K562 (cell line): Measurements from ENCODE around the gene CPT1B. TPM values are rescaled to one million over a fixed set of nuclear protein-coding genes. Genes with fewer than 3 reads are reported as not detected.

Experiments used
- CREB1 ChIP-seq, 2 experiments: sonication (generic) in 1 of 2; formaldehyde crosslinking in 1 of 2; IDR thresholded peaks; 2 replicates each; pipeline versions ENCODE4 v1.6.1 to v1.8.0; 2012 to 2022; ENCODE audit warnings: inconsistent platforms in 1 of 2, mild to moderate bottlenecking in 1 of 2, missing genetic modification reagents in 1 of 2, moderate library complexity in 1 of 2
- CTBP1 ChIP-seq: fragments of 450-650 bp; IDR thresholded peaks from 2 replicates; pipeline ENCODE4 v1.6.1; 2016; ENCODE audit warnings: borderline replicate concordance
- FOXA3 ChIP-seq, 2 experiments: fragments of 450-650 bp in 1 of 2; sonication (generic) in 1 of 2; formaldehyde crosslinking; IDR thresholded peaks in 1 of 2; conservative IDR thresholded peaks in 1 of 2; 2 replicates each; pipeline versions ENCODE4 v1.4.0 to v1.8.0; 2020 to 2022; ENCODE audit warnings: mild to moderate bottlenecking in 2 of 2, missing genetic modification reagents in 1 of 2
- PHF20 ChIP-seq: fragments of 450-650 bp; IDR thresholded peaks from 2 replicates; pipeline ENCODE4 v1.6.1; 2018; ENCODE audit not compliant: partially characterized antibody
- POLR2A ChIP-seq: fragments of 450-650 bp; conservative IDR thresholded peaks from 2 replicates; pipeline ENCODE4 v1.6.1; 2016
- POLR2G ChIP-seq: fragments of 200-400 bp; formaldehyde crosslinking; IDR thresholded peaks from 2 replicates; pipeline ENCODE4 v1.6.1; 2017; ENCODE audit warnings: low read depth, mild to moderate bottlenecking, antibody characterized with exemption, low read length, moderate library complexity
- PRMT5 ChIP-seq: sonication (generic); formaldehyde crosslinking; IDR thresholded peaks from 2 replicates; pipeline ENCODE4 v1.5.0; 2020; ENCODE audit warnings: missing genetic modification reagents
- RCOR1 ChIP-seq, 2 experiments: IDR thresholded peaks; 2 replicates each; pipeline ENCODE4 v1.6.1; 2012; ENCODE audit warnings: low read depth in 2 of 2, low read length in 2 of 2, borderline replicate concordance in 1 of 2, improper control_type of control experiment in 1 of 2
- ZBTB1 ChIP-seq: sonication (generic); formaldehyde crosslinking; IDR thresholded peaks from 2 replicates; pipeline ENCODE4 v1.8.1; 2023; ENCODE audit warnings: missing genetic modification reagents, low read depth, mild to moderate bottlenecking, borderline replicate concordance
- ZBTB2 ChIP-seq: fragments of 450-650 bp; IDR thresholded peaks from 2 replicates; pipeline ENCODE4 v1.6.1; 2016; ENCODE audit warnings: antibody characterized with exemption
- ZFP91 ChIP-seq: sonication (generic); formaldehyde crosslinking; IDR thresholded peaks from 2 replicates; pipeline ENCODE4 v1.8.0; 2022; ENCODE audit warnings: mild to moderate bottlenecking, missing genetic modification reagents
- ZNF830 ChIP-seq: fragments of 250-450 bp; sonication (Bioruptor Pico); IDR thresholded peaks from 2 replicates; pipeline ENCODE4 v1.5.0; 2021; ENCODE audit warnings: mild to moderate bottlenecking
- polyA plus RNA-seq, 8 experiments: library from polyadenylated mRNA; depleted of rRNA in 4 of 8; stranded (reverse) in 5 of 8; unstranded in 3 of 8; fragments of >200 nt; fragmentation: Nextera tagmentation in 2 of 8; fragmentation: Illumina TruSeq in 1 of 8; extraction: Ambion mirVana in 2 of 8; extraction: Trizol in 1 of 8; gene quantifications; 2 replicates each; pipeline versions ENCODE4 v1.2.1 to v1.2.3, GENCODE V29; 2011 to 2014; ENCODE audit warnings: inconsistent platforms in 1 of 8, missing spikeins in 1 of 8
- total RNA-seq, 7 experiments: library from RNA; depleted of rRNA in 6 of 7; stranded (reverse); fragments of >200 nt in 6 of 7; fragmentation: Illumina TruSeq in 2 of 7; extraction: Trizol in 2 of 7; gene quantifications; 2 replicates each; pipeline versions ENCODE4 v1.2.1 to v1.2.3, GENCODE V29; 2011 to 2021; ENCODE audit warnings: low replicate concordance in 1 of 7
- TF ChIP-seq, protein P1 (sequence below): fragments of 250-450 bp; sonication (Bioruptor Pico); IDR thresholded peaks from 2 replicates; pipeline ENCODE4 v1.9.0; 2021; ENCODE audit warnings: mild to moderate bottlenecking, inconsistent platforms
- TF ChIP-seq, protein P2 (sequence below): IDR thresholded peaks from 2 replicates; pipeline ENCODE4 v1.6.1; 2011; ENCODE audit warnings: borderline replicate concordance, low read depth, mild to moderate bottlenecking, moderate library complexity, low read length; ENCODE audit not compliant: insufficient read depth, poor library complexity, severe bottlenecking

CPT1B gene
- total and polyA plus RNA-seq, 9 of the 15 experiments (the other 6 are each of a cell fraction or from before 2014, with no cell fraction given) = 0.35 to 6.1 (median 2.6) TPM

- TF ChIP-seq, protein P1, sequence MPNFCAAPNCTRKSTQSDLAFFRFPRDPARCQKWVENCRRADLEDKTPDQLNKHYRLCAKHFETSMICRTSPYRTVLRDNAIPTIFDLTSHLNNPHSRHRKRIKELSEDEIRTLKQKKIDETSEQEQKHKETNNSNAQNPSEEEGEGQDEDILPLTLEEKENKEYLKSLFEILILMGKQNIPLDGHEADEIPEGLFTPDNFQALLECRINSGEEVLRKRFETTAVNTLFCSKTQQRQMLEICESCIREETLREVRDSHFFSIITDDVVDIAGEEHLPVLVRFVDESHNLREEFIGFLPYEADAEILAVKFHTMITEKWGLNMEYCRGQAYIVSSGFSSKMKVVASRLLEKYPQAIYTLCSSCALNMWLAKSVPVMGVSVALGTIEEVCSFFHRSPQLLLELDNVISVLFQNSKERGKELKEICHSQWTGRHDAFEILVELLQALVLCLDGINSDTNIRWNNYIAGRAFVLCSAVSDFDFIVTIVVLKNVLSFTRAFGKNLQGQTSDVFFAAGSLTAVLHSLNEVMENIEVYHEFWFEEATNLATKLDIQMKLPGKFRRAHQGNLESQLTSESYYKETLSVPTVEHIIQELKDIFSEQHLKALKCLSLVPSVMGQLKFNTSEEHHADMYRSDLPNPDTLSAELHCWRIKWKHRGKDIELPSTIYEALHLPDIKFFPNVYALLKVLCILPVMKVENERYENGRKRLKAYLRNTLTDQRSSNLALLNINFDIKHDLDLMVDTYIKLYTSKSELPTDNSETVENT = 0 out of 2 replicates have a peak, but pooled peaks have one; percentile 19
- TF ChIP-seq PHF20 (peak; percentile 11), ZNF830 (CRISPR knock-in tag) (peak; percentile 38; the same call in 1 of the 2 replicates), CREB1 (IDR thresholded peaks at IDR 0.05) (peak; percentile 9; the same call in 1 of the 2 replicates), CREB1 (CRISPR knock-in tag; IDR thresholded peaks at IDR 0.05) (peak; percentile 61; the same call in 1 of the 2 replicates), POLR2G (peak; percentile 93), POLR2A (peak; percentile 88), ZFP91 (no peak), ZBTB1 (peak; percentile 6; the same call in 1 of the 2 replicates), FOXA3 (CRISPR knock-in tag; conservative IDR thresholded peaks at IDR 0.05 in 1 of 2, IDR thresholded peaks at IDR 0.05 in 1 of 2) (no peak), CTBP1 (peak; percentile 60), ZBTB2 (peak; percentile 97), PRMT5 (CRISPR knock-in tag) (0 out of 2 replicates have a peak, but pooled peaks have one; percentile 34), RCOR1 (IDR thresholded peaks at IDR 0.05; ENCODE audit: borderline replicate concordance in 1 of 2, low read depth in 2 of 2, low read length in 2 of 2) (0 out of 4 replicates have a peak, but pooled peaks of 1 of the 2 experiments have one; percentile 11)
- TF ChIP-seq, protein P2, sequence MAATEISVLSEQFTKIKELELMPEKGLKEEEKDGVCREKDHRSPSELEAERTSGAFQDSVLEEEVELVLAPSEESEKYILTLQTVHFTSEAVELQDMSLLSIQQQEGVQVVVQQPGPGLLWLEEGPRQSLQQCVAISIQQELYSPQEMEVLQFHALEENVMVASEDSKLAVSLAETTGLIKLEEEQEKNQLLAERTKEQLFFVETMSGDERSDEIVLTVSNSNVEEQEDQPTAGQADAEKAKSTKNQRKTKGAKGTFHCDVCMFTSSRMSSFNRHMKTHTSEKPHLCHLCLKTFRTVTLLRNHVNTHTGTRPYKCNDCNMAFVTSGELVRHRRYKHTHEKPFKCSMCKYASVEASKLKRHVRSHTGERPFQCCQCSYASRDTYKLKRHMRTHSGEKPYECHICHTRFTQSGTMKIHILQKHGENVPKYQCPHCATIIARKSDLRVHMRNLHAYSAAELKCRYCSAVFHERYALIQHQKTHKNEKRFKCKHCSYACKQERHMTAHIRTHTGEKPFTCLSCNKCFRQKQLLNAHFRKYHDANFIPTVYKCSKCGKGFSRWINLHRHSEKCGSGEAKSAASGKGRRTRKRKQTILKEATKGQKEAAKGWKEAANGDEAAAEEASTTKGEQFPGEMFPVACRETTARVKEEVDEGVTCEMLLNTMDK = peak; percentile 28
Observed at GRCh38 chr22:50525104-50525857, 52.9 kb downstream of the CPT1B start, which contains the start of gene SCO2 (continued).
